NCI-H2196 treated with DMSO at 0.1 percent for 48 hours (cell line): ENCODE data around the gene CCDC57.
"Not testable (repeated sequence)": the region's sequence is repeated elsewhere in the genome, so short reads cannot be mapped to it uniquely, and the experiment has no call there.

Experiments used
- DNase-seq: peaks from one replicate; lab custom pipeline; 2025; ENCODE audit not compliant: unreplicated experiment; lab: John Stamatoyannopoulos, UW

Gene CCDC57

GRCh38 chr17:82226146-82226808 lies 13.6 kb upstream of the CCDC57 start:
- DNase-seq, result no peak

- no peak for DNase-seq
These were observed 12.9 kb upstream of the CCDC57 start for GRCh38 chr17:82225368-82226029.

- DNase-seq, result no peak
These were observed 12.0 kb upstream of the CCDC57 start for GRCh38 chr17:82224666-82225065.

- DNase-seq, result no peak
These were observed 10.9 kb upstream of the CCDC57 start for GRCh38 chr17:82223517-82223916.

DNA sequence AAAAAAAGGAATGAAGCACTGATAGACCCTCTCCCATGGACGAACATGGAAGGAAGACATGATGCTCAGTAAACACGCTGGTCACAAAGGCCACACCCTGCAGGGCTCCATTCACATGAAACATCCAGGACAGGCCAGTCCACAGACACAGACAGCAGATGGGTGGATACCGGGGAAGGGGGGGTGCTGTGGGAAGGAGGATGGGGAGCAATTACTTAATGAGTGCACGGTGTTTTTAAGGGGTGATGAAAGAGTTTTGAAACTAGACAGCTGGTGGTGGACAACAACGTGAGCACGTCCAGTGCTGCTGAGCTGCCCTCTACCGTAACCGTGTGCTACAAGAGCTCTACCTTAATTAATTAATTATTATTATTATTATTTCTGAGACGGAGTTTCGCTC lies 10.2 kb upstream of the CCDC57 start:
- no peak for DNase-seq

GRCh38 chr17:82221341-82221902 lies 8.8 kb upstream of the CCDC57 start:
- DNase-seq, result no peak

- DNase-seq, result no peak
These were observed 7.4 kb upstream of the CCDC57 start for GRCh38 chr17:82219753-82220709.

DNA sequence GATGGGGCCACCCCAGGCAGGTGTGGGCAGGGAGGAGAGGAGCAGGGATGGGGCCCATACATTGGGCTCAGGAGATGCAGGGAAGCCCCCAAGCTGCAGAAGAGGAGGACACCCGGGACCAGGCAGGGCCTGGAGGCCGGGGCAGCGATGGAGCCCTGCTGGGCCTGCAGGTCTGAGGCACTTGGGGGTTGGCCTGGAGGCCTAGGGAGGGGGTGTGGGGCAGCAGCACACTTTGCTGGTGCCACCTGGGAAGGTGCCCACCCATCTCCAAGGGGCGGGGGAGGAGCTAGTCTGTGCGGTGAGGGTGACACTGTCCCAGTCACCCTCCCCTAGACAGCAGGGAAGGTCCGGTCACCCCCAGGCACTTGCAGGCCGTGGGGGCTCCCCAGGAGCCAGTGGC lies 6.4 kb upstream of the CCDC57 start:
- DNase-seq, result no peak

- no peak for DNase-seq
These were observed 5.9 kb upstream of the CCDC57 start for GRCh38 chr17:82218349-82219075.

DNA sequence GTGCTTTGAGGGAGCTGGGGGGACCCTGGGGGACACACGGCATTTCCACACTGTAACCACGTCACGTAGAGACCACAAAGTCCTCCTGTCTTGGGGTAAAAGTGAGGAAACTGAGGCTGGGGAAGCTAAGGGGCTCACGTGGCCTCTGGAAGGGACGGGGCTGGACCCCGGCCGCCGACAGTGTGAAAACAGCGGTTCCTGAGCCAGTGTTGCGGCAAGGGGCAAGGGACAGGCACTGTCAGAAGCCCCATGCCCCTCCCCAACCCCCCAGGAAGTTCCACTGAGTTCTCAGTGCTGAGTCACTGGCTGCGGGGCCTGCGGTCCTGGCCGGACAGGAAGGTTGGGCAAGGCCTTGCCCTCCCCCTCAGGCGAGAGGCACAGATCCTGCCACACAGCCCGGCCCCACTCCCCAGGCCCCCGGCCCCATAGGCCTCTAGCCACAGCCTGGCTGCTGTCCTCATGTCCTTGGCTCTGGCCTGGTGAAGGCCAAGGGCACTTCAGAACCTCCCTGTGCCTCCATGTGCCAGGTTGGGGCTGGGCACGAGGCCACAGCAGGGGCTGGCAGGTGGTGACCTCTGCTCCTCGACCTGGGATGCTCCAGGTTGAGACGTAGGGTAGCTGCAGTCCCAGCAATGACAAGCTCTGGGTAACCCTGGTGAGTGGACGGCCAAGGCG lies 5.0 kb upstream of the CCDC57 start:
- no peak for DNase-seq

DNA sequence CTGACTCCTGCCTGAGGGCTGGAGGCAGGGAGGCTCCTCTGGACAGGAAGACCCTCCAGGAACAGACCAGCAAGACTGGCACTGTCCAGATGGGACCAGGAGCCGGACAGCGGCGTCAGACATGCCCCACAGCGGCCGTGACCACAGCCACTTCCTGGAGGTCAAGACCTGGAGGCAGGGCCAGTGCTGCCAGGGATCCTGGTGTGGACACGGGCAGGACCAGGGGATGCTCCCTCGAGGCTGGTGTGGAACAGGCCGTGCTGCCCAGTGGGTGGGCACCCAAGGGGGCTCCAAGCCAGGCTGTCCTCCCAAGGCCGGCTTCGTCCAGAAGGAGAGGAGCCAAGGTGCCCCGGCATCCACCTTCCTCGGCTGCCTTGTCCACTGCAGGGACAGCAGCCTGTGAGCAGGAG lies 4.5 kb upstream of the CCDC57 start:
- DNase-seq, result no peak

DNA sequence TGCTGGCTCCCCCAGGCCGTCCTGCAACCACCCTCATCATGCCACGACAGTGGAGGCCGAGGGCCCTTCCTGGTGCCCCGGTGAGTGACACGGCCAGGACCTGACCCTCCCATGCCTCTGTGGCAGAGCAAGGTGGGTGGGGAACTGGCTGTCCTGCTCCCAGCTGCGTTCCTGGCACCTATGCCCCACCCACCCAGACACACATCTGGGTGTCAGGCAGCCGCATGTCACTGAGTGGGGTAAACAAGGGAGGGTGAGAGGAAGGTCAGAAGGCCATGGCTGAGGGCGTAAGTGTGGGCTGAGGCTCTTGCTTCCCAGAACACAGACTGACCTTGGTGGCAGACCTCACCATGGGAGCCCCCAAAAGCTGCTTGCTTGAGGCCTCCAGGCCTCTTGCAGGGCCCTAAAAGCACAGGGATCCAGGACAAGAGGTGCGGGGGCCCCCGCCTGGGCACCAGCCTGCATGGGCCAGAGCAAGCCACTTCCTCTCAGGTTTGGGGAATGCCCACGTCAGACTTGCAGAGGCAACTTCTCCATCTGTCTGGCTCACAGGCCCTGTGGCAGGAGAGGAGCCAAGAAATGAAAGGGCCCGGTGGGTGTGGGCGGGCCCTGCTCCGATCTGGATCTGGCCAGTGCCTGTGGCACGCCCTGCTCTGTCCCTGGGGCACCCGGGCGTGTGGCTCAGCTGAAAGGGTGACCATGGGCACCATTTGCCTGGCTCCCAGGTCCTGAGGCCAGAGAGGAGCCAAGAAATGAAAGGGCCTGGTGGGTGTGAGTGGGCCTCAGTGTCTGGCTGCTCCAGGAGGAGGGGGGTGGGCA lies 3.9 kb upstream of the CCDC57 start:
- no peak for DNase-seq

- no peak for DNase-seq
These were observed 3.3 kb upstream of the CCDC57 start for GRCh38 chr17:82215972-82216300.

GRCh38 chr17:82215095-82215971 lies 2.7 kb upstream of the CCDC57 start:
- DNase-seq, result no peak

GRCh38 chr17:82214012-82214628 lies 1.5 kb upstream of the CCDC57 start:
- DNase-seq, result no peak

- peak; percentile 37 for DNase-seq
These were observed 789 bp upstream of the CCDC57 start for GRCh38 chr17:82213251-82214011.

- DNase-seq, result not testable (repeated sequence)
These were observed 2.0 kb downstream of the CCDC57 start for GRCh38 chr17:82210655-82211054.
